HG03108 (cell line): Measurements from ENCODE around the gene IL36G.
A peak's percentile ranks its signal among the peaks of the same experiment; 100 is the strongest.
"Not testable (repeated sequence)": the region's sequence is repeated elsewhere in the genome, so short reads cannot be mapped to it uniquely, and the experiment has no call there.

Experiments
- ATAC-seq: cut with Tn5 transposase; IDR thresholded peaks from one replicate; pipeline ENCODE4 v1.9.1; 2021; ENCODE audit warnings: moderate library complexity; ENCODE audit not compliant: unreplicated experiment

IL36G gene

DNA sequence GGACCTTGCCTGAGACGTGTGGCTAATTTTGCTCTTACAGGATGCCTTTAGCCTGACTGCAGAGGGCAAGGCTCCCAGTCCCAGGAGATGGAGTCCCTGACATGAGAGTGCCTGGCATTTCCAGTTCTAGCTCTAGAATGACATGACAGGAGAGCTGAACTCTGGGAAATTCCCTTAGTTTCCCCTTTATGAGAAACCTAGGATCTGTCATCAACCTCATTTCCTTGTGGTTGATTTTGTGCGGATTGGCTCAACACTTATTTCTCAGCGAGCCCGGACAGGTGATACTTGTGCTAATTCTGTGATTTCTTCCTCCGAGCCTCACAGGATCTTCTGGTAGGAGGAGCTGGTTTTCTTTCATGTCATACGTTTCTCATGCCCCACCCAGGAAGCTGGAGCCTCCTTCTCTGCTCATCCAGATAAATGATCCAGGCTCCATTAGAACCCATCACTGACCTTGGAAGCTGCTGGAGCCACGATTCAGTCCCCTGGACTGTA is at the start of gene IL36G:
Gene IL36G (plus strand): TSS at position 448 of the 498 bp plus-strand sequence. CDS start 633 bp downstream, outside the sequence.
- ATAC-seq = no peak

DNA sequence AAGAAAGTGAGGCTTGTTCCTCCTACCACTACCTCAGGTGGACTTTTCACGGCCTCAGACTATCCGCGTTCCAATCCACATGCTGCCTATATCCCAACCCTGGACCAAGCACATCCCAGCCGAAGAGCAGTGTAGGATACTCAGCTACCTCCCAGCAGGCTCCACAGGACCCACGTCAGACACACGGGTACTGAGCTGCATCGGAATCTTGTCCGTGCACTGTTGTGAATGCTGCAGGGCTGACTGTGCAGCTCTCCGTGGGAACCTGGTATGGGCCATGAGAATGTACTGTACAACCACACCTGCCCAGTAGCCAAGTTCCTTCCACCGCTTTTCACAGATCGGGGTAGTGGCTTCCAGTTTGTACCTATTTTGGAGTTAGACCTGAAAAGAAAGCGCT is 44.5 kb upstream of the IL36G start:
- ATAC-seq = no peak

DNA sequence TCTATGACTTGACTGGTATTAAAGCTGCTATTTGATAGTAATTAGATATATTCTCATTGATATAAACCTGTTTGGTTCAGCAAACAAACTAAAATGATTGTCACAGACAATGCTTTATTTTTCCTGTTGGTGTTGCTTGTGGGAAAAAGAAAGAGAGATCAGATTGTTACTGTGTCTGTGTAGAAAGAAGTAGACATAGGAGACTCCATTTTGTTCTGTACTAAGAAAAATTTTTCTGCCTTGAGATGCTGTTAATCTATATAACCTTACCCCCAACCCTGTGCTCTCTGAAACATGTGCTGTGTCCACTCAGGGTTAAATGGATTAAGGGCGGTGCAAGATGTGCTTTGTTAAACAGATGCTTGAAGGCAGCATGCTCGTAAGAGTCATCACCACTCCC is 43.7 kb upstream of the IL36G start:
- ATAC-seq = not testable (repeated sequence)

DNA sequence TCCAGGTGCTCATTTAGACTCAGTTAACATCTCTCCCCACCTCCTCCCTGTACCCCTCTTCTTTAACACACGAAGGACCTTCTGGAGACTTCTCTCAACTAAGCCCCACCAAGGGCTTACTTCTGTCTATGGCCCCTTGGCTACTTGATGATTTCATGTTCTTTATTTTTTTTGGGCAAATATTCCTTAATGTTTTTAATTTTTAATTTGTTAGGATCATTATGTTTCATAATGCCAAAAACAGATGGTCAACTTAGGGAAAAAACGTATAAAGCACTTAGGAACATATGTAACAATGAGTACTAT is 40.9 kb upstream of the IL36G start:
- no peak for ATAC-seq

DNA sequence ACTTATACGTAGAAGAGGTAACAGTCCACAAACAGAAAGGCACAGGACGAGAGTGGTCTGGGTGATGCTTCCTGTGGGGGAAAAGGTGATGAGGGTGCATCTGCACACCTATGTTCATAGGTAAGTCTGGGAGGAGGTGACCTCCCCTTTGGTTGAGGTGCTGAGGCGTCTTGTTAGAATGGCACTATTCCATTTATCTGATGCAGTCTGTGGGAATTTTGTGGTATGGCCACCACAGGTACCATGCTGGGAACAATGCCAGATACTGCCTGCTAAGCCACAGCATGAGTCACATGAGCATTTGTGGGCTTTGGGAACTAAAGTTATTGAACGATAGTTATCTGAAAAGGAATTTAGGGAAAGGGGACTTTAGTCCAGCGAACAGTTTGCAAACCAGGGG is 38.9 kb upstream of the IL36G start:
- ATAC-seq = no peak

DNA sequence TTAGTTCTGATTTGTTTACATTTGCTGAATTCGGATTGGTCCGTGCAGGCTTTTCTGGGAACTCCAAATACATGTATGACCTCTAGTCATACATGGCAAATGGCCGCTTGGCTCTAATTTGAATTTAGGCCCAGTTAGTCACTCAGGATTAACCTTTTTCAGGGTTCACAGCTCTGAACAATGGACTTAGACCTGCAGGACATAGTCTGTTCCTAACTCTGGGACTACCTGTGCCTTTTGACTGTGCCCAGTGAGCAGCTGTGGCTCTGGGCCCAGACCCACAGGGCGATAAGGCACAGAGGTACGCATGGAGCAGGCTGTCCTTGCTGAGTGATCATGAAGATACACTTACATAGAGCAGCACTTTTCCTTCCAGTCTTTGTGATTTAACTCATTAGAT is 38.4 kb upstream of the IL36G start:
- ATAC-seq = no peak

DNA sequence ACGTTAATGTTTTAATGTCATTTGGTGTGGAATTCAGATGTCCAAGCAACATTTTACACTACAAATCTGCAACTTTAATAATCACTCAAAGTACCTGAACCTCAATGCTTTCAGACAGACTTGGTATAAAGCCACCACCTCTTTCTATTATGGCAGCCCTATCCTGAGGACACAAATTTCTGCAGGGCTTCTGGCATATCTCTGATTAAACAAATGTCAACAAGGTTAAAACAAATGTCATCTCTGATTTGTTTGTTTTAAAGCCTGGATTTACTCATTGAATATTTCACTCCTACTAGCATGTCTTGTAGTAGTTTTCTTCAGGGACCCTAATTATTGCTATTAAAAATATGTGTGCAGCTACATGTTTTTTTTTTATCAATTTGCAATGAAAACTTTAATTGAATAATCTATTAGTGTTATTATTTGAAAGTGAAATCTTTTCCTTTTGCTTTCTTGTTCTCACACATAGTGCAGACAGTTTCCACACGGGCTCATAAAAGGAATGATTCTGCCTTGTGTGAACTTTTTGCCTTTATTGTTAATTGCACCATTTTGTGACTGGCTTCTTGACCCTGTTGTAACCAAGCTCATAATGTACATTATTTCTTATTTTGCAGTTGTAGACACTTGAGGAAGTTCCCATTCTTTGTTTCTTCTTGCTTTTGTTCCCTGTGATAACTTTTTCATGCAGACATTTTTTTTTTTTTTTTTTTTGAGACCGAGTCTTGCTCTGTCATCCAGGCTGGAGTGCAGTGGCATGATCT is 36.8 kb upstream of the IL36G start:
- ATAC-seq = no peak

DNA sequence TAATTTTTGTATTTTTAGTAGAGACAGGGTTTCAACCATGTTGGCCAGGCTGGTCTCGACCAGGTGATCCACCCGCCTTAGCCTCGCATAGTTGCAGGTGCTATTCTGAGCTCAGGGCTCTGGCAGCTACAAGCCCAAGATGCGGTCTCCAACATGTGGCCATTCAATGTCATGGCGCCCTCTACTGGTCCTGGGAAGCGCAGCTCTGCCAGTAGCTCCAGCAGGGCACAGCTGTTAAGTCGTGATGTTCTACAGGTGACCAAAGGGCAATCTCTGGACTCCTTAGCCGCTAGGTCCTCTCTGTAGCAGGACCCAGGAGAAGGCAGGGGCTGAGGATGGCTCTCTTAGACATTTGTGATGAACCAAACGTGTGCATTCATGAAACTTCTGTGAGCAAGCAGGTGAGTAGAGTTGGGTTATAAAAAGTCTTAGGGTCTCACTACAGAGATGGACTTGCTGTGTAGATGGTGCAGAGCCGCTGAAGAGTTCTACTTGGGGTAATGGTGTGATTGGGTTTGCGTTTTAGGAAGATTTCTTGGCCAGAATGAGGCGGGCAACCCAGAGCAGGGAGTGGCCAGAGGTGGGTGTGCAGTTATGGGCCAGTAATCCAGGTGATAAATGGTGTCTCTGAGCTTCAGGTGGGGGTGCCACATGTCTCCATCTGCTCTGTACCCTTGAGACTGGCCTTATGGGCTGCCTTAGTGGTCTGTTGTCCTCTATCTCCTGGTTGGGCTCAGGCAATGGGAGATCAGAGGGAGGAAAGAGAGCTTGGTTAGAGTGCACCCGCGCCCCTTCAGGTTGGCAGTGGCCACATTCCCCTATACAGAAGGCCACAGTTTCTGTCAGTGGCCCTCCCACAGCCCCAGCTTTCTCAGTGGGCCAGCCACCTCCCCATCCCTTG is 35.8 kb upstream of the IL36G start:
- peak; percentile 88 for ATAC-seq

DNA sequence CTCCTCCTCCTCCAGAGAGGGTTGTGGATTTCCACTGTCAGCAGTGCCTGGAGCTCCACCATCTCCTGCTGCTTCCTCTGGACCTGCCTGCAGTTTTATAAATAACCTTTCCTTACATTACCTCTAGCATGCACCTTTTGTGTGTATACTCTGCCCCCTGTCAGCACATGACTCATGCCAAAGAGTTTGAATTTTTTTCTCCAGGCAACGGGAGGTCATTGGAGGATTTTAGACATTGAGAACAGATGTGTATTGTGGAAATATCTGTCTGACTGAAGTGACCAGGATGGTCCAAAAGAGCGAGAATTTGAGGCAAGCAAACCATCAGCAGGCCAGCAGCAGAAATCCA is 35.2 kb upstream of the IL36G start:
- no peak for ATAC-seq

DNA sequence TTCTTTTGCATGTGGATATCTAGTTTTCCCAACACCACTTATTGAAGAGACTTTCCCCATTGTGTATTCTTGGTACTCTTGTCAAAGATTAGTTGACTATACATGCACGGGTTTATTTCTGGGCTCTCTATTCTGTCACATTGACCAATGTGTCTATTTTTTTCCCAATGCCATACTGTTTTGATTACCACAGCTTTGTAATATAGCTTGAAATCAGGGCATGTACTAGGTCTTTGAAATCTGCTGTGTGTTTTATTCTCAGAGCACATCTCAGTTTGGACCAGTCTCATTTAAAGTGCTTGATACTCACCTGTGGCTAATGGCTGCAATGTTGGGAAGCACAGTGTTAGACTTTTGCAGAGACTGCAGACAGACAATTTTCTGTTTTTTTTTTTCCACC is 32.8 kb upstream of the IL36G start:
- no peak for ATAC-seq

DNA sequence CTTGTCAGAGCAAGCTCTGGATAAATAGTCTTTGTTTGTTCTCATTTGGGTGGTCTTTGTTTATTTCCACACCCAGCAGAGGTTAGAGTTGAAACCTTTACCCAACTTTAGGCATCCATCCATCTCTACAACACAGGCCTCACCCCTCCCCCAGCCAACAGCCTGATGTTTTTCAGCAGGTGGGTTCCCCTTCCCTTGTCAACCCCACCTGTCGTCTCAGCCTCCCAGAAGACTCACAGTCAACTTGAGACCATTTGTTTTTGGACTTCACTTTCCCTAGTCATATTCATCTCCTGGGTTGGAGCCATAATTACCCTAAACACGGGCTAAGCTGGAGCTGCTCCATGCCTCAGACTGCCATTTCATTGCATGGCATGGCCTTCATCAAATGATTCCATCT is 31.7 kb upstream of the IL36G start:
- ATAC-seq = no peak

DNA sequence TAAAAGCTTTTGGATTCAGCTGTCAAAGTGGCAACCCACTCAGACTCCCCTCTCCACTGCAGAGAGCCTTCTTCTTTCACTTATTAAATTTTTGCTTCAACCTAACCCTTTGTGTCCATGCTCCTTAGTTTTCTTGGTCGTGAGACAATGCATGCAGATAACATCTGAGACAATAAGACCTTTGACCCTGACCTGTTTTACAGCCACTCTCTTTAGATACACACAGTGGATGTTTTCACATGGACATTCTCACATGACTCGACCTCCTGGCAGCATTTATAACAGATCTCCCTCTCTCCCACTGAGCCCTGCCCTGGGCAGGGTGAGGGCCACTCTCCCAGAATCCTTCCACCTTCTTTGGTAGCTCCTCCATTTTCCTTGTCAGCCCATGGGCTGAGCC is 30.4 kb upstream of the IL36G start:
- ATAC-seq = no peak

DNA sequence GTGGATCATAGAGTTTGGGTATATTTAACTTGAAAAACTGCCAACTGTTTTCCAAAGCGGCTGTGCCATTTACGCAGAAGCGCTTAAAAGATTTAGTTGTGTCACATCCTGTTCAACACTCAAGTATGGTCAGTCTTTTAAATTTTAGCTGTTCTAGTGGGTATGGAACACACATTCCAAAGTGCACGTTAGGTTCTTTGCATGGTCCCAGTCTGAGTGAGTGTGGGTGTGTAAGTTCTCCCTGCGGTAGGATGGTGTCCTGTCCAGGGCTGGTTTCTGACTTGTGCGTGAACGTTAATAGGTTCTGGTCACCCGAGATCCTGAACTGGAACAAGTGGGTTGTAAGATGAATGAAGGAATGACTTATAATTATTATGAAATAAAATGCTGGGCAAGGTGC is 28.4 kb upstream of the IL36G start:
- no peak for ATAC-seq

DNA sequence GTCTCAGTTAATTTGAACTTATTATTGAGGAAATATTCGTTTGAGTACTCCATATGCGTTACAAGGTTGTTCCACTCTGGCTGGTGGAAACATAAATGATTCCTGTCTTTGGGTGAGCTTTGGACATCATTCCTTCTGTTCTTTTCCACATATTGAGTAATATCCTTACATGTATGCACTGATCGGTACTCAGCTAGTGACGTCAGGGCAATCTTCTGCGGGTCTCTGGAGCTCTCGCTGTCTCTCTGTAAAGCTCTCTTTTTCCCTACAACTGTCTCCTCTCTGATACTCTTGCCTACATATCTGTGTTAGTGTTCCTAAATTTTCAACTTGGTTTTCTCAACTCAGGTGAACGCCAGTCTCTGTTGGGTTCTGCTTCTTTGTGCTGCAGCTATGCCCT is 23.4 kb upstream of the IL36G start:
- ATAC-seq = no peak

DNA sequence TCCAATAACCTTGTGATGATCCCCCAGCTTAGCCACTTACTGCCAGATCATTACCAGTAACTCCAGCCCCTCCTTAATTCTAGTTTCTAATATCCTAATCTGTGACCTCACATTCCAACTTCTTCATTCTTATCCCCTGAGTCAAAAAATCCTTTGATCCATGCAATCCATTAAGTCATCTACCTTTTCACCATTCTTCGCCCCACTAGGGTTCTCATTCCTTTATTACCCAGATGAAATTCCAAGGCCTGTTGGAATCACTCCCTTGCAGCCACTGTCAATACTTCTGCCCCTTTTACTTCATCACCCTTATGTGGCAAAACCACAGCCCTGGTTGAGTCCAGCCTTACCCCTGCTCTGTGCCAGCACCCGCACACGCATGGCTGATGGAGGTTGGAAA is 20.3 kb upstream of the IL36G start:
- ATAC-seq = no peak

DNA sequence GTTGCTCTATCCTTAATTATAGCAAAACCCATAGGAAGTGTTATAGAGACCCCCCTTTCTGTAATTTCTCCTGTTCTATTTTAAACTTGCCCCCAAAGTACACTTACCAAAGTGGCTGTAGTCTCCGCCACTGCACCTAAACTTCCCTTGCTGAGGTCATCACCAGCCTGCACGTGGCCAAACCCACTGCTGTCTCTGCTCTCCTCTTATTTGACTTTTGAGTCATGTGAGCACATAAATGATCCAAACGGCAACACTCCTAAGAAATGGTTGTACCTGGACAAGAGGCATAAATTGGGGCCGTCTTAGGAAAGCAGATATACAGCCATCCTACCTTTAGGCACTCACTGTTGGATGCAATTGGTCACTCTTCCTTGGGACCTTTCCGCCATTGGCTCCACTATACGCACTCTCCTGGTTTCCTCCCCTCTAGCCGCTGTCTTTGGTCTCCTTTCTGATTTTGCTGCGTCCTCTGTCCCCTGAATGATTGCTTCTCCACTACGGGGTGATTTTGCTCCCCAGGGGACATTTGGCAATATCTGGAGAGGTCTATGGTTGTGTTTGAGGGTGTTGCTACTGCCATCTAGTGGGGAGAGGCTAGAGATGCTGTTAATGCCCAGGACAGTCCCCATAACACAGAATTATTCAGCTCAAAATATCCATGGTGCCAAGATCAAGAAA is 19.2 kb upstream of the IL36G start:
- ATAC-seq = no peak

DNA sequence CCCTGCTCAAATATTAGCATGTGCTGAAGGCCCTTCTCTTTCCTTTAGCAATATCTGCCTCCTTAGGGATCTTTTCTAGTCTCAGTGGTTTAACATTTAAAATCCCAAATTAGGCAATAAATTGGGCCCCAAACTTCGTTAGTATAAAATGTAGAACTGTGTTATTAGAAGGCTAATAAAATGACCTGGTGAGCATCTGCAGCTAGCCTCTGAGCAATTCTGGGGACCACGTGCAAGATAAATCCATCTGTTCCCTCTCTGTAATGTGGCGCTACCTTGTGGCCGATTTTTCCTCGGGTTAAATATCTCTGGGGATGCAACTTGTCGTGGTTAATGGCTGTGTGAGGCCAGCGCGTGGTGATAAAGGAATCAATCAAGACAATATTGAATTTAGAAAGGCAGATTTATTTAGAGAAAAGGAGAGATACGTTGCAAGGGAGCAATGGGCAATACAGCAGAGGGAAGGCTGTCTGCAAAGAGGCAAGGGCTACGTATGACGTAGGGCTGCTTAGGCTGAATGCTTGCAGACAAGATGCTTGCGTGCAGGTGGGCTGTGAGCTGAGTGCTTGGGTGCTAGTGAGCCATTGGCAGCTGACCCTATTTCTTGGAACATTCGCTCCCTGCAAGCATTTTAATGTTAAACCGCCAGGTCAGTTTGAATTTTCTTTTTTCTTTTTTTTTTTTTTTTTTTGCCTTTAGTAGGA is 18.5 kb upstream of the IL36G start:
- no peak for ATAC-seq

DNA sequence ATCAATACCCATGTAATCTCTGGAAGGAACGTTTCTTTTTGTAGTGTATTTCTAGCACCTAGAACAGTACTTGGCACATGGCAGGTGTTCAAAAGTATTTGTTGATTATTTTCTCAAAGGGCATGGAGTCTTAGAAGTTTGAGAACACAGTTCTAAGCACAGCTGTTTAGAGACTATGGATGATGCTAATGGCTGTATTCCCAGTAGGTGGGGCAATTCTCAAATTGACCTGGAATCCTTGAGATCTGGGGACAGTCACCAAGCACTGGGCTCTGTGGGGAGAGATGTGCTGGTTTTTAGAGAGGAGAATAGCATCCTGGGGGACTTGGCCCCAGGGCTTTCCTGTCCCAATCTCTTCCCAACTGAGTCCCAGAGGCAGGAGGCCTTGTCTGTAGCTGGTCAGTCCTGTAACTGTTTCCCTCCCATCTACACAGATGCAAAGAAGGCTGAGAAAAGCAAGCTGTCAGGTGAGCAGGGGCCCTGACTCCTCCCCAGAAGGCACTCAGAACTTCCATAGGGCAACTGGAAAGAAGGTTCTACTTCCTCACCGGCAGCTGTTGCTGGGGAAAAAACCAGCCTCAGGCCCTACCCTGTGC is 17.5 kb upstream of the IL36G start:
- ATAC-seq = no peak

DNA sequence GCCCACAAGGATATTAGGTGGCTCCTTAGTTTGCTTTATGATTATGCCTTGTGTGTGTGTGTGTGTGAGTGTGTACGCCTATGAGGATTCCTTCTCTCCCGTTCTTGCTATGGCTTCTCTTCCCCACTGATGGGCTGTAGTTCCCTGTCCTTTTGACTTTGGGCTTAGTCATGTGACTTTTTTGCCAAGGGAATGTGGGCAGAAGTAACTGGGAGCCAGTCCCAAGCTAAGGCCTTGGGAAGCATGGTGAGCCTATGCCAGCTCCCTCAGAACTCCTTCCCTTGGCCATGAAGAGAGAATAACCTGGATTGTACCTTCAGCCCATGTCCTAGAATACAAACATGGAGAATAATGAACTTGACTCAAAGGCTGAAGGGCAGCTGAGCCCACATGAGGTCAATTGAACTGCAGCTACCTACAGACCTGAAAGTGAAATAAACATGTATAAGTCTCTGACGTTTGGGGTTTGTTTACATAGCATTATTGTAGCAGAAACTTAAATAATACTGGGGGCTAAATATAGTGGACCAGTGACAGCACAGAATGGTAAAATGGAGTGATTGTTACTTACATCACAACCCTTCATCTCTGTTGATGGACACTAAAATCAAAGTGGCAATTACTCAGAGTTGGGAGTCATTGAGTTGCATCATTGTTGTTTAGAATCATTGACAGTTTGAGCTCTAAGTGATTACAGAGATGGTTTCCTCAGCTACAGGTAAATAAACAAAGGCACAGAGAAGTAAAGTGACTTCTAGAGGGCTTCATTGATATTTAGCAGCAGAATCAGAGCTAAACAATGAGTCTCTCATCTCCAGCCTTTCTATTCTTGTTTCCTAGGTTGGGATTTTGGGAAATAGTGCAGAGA is 15.3 kb upstream of the IL36G start:
- no peak for ATAC-seq

DNA sequence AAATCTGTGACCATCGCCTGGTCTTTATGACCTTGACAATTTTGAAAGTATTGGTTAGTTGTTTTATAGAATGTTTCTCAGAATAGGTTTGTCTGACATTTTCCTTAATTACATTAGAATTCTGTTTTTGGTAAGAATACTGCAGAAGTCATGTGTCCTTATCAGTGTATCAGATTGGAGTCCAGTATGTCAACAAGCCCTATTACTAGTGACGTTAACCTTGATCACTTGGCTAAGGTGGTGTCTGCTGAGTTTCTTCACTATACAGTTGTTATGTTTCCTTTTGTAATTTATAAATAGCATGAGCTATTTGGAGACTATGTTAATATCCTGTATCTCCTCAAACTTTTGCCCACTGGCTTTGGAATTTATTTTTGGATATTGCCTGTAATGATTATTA is 10.8 kb upstream of the IL36G start:
- no peak for ATAC-seq
